GM19043 (cell line): ENCODE measurements around the gene PPP2R5C.
"Not testable (repeated sequence)": the region's sequence is repeated elsewhere in the genome, so short reads cannot be mapped to it uniquely, and the experiment has no call there.

Source experiments
- ATAC-seq: cut with Tn5 transposase; IDR thresholded peaks from one replicate; pipeline ENCODE4 v1.9.1; 2021; ENCODE audit warnings: low read depth; ENCODE audit not compliant: unreplicated experiment

PPP2R5C gene

GRCh38 chr14:101961011-101961721 lies 199.7 kb downstream of the PPP2R5C start:
- ATAC-seq, result no peak

DNA sequence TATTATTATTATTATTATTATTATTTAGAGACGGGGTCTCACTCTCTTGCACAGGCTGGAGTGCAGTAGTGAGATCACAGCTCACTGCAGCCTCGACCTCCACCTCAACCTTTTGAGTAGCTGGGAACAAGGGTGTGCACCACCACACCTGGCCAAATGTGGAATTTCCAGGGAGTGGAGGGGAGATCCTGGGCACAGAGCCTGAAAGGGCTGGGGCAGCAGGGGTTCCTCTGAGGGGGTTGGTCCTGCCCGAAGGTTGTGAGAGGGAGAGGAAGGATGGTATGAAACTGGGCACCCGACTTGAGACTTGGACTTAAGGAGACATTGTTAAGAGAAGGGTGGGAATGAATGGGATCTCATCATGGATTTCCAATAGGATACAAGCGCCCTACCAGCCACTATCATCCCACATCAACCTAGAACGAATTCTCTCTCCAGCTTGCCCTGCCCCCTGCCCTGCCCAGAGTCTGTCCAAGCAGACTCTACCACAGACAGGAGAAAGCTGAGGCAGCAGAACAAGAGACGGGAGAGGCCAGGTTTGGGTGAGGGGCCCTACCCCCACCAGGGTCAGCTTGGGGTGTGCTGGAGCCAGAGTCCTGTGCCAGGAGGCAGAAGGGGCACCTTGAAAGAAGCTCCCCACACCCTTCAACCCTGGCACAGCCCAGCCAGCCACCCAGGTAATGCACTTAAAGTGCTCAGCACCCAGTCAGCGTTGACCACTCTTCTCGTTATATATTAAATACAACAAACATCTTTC lies 200.4 kb downstream of the PPP2R5C start:
- no peak for ATAC-seq

GRCh38 chr14:101962503-101962874 lies 201.0 kb downstream of the PPP2R5C start:
- no peak for ATAC-seq

DNA sequence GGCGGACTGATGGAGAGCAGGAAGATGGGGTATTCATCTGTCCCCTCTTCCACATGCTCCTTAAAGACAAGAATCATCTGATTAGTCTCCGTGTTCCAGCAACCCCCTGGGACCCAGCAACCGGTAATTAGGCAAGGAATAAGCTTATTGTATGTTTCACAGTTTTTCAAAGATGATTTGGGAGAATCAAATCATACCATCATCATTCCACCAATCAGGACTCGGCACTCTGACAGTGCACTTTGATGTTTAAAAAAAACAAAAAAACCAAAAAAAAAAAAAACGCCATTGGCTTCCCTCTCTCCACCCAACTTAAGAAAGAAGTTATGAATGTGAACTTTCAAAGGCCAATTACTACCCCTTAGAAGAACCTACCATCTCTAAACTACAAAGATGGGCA lies 201.5 kb downstream of the PPP2R5C start:
- no peak for ATAC-seq

GRCh38 chr14:101963656-101964296 lies 202.3 kb downstream of the PPP2R5C start:
- no peak for ATAC-seq

GRCh38 chr14:101964297-101965180 lies 203.0 kb downstream of the PPP2R5C start, which contains the start of gene DYNC1H1:
Gene DYNC1H1, plus strand, starts transcription at chr14:101964573. Its CDS starts 119 bp downstream, at chr14:101964692.
- ATAC-seq, result peak; percentile 79

- ATAC-seq, result no peak
Observed at GRCh38 chr14:101965181-101965544, 203.7 kb downstream of the PPP2R5C start.

GRCh38 chr14:101965770-101966722 lies 204.5 kb downstream of the PPP2R5C start:
- ATAC-seq, result no peak

DNA sequence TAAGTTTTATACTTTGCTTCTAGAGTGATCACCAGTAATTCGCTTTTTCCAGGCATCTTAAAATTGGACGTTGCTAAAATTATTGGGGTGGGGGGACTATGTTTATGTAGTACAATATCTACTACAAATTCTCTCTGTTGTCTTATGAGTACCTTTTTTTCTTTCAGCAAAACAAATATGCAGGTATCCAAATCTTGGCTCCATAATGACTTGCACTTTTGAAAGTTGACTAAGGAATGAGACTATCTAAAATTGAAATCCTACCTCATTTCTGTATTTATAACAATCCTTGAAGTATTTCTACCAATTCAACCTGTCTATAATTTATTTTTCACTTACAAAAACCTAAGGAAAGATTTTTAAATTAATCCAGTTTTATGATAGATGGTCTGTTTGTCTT lies 205.2 kb downstream of the PPP2R5C start:
- ATAC-seq, result no peak

DNA sequence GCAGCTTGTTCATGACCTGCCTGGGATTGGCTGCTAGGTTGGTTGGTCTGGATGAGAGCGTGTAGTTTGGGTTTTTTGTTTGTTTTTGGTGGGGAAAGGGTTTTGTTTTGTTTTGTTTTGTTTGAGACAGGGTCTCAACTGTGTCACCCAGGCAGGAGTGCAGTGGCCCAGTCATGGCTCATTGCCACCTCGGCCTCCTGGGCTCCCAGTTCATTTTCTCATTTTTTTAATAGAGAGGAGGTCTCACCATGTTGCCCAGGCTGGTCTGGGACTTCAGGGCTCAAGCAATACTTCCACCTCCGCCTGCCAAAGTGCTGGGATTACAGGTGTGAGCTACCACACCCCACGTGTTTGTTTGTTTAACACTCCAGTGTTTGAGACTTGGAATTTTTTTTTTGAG lies 206.7 kb downstream of the PPP2R5C start:
- no peak for ATAC-seq

DNA sequence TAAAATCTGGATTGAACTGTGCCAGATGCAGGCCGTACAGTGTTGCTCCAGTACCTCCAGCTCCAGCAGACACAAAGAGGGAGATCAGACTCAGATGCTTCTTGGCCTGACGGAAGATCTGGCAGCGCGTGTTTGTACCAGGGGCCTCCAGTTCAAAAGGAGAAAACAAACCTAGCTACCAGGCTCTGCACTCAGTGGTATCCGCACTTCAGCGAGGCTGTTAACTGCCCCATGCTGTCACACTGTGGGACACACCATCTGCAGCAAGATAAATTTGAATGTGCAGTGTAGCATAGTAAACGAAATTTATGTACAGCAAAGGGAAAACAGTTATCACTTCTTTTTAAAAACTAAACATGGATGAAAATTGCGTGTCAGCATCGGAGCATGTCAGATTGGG lies 208.0 kb downstream of the PPP2R5C start:
- ATAC-seq, result no peak

DNA sequence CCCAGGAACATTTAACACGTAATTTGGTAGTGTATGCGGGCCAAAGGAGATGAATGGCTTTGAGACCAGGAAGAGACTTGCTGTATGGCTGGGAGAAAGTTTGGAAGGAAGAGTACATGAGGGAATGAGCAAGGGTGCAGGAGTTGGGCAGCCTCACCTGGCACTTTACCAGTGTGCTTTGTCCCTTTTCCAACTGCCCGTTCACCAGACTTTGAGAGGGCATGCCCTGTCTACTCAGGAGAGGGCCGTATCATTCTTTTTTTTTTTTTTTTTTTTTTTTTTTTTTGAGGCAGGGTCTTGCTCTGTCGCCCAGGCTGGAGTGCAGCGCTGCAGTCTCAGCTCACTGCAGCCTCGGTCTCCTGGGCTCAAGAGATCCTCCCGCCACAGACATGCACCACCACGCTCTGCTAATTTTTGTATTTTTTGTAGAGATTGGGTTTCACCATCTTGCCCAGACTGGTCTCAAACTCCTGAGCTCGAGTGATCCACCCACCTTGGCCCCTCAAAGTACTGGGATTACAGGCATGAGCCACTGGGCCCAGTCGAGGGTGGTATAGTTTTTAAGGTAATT lies 209.4 kb downstream of the PPP2R5C start:
- ATAC-seq, result no peak

- not testable (repeated sequence) for ATAC-seq
Observed at GRCh38 chr14:101971458-101971857, 209.9 kb downstream of the PPP2R5C start.

DNA sequence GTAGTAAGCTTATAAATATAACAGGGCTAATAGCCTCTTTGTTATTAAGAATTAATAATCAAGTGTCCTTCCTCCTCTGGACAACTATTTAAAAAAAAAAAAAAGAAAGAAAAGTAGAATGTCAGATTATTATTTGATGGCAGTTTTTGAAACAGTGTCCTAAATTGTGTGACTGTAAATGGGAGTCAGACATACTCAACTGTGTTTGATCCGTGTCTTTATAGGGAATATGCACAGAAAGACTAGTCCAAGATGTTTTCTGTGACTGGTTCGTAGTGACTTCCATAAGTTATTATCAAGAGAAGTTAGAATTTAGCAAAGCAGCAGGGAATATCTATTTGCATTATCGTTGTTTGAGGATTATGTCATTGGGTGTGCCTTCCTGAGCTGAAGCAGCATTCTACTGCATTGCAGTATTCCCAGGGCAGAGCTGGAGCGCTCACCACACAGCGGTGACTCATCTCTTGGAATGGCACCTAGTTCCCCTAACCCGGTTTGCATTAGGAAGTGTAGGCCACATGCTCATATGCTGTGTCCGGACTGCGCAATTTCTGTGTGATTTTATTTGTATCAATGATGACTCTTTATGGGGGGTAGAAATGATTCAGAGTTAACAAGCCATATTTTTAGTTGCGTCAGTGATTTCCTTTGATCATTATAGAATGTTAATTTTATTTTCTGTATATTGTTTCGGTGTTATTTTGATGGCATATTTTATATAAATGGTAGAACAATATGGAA lies 210.8 kb downstream of the PPP2R5C start:
- ATAC-seq, result no peak

GRCh38 chr14:101973356-101973755 lies 211.8 kb downstream of the PPP2R5C start:
- no peak for ATAC-seq

- ATAC-seq, result no peak
Observed at GRCh38 chr14:101975231-101975630, 213.7 kb downstream of the PPP2R5C start.
